HG03175 (cell line): ENCODE data around the gene ANKRD34A.
"Not testable (repeated sequence)": the region's sequence is repeated elsewhere in the genome, so short reads cannot be mapped to it uniquely, and the experiment has no call there.

ENCODE experiments used
- ATAC-seq: cut with Tn5 transposase; IDR thresholded peaks from one replicate; pipeline ENCODE4 v1.9.1; 2021; ENCODE audit warnings: mild to moderate bottlenecking, moderate library complexity; ENCODE audit not compliant: unreplicated experiment

ANKRD34A gene

DNA sequence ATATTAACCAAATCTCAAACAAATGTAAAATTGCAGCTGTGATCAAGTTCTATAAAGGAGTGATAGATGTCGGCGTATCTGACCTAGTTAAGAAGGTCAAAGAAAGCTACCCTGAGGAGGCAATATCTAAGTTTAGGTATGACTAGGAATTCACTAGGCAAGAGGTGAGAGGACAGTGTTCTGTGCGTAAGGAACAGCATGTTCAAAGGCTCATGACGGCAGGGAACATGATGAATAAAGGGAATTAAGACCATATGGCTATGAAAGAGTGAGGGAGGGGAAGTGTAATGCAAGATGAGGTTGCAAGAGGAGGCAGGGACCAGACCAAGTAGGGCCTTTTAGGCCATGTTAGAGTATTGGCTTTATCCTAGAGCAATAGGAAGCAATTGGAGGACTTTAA lies 15.2 kb downstream of the ANKRD34A start:
- ATAC-seq, result no peak

DNA sequence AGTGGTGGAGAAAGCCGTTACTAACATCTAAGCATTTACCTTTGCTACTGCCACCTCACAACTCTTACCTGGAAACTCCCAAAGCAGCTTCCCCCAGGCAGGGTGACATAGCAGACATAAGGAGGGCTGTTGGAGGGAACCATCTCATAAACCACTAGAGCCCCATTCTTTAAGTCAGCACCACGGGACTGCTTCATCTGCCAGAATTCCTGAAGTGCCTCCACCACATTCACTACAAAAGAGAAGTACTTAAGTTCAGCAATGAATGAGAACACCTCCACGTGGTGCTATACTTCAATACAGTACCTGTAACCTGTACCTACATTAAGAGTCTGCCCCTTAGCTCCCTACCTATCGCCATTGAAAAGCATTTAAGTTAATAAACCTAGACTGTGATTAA lies 16.8 kb downstream of the ANKRD34A start:
- no peak for ATAC-seq

DNA sequence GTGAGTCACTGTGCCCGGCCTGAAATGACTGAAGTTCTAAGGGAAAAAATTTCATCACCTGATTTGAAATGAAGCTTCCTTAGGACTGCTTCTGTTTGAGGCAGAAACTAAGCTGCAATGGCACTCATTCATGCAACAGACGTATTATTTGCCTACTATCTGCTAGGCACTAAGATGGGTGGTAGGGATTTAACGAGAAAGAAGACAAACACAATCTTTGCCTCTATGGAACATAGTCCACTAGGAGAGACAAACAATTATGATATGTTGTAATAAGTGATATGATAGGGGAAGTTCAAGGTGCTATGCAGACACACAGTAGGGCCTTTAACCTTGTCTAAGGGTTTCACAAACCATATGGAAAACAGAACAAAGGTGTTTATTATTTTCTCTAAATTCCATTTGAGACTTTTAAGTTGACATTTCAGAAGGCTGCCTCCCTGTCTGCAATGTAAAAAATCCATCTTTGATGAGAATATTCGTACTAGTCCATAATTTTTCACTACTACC lies 17.8 kb downstream of the ANKRD34A start:
- no peak for ATAC-seq

DNA sequence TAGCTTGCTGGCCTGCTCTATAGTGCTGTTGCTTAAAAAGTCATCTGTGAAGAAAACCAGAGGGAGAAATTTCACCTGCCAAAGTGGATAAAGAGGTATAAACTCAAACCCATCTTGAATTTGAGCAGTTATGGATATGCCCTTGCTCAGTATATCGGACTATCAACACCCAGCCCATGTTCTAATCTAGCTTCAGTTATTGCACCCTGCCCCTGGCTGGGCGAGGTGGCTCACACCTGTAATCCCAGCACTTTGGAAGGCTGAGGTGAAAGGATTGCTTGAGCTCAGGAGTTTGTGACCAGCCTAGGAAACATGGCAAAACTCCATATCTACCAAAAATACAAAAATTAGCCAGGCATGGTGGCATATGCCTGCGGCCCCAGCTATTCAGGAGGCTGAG lies 19.8 kb downstream of the ANKRD34A start:
- ATAC-seq, result no peak

DNA sequence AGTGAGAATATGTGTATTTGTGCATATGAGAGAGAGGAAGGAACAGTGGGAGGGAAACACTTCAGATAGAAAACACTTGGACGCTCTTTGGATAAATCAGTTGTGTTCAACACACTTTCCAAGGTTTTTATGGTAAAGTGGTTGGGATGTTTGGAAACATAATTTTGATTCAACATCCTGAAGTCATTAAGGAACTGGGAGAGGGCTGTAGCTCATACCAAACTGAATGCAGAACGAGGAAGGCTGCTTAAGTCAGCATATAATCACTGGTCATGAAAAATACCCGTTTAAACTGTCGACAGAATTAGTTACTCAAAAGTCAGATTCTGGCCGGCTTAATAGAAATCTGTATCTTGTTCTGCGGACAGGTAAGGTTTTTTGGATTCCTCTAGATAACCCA lies 21.5 kb downstream of the ANKRD34A start:
- ATAC-seq, result no peak

DNA sequence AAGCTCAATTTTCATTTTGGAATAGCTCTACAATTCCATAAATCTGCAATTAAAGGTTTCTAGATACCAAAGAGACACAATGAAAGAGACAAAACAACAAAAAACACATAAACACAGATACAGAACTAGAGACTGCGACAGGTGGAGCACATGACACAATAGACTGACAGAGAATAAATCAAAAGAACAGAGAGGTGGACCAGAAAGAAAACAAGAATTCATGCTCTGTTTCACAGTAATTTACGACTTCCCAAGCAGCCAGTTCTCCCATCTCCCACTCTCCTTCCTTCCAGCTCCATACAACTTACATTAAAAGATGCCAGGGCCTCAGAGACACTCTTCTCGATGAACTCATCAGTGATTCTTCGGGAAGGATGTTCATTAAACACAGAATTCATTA lies 22.0 kb downstream of the ANKRD34A start:
- no peak for ATAC-seq

DNA sequence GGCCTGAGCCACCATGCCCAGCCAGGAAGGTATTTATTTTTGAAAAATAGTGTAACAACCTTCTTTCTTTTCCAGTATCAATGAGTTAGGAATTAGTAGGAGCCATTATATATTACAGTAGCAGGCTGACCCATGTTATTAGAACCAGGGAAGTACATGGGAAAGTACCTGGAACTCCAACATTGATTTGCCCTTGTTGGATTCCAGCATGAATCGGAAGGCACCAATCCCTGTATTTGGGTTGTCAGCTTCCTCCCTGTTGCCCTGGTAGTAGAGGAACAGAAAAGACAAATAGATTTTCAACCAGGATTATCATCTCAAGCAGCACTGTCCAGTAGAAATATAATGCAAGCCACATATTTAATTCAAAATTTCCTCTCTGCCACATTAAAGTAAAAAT lies 26.9 kb downstream of the ANKRD34A start:
- no peak for ATAC-seq

DNA sequence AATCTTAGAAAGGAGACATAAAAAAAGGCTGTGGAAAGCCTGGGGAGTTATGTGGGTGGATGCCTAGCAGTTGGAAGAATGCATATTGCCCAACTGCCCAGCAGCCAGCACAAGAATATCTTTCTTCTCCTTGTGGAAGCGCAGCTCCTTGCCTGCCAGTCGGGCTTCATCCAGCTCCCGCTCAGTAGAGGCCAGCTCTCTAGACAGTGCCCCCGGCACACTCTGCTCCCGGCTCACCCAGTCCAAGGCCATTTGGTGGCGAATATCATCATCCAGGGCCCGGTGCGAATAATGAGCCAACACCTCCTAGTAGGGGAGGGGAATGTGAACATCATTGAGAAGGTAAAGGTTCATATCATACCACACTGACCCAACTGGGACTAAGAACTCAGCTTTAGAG lies 28.1 kb downstream of the ANKRD34A start:
- ATAC-seq, result no peak

DNA sequence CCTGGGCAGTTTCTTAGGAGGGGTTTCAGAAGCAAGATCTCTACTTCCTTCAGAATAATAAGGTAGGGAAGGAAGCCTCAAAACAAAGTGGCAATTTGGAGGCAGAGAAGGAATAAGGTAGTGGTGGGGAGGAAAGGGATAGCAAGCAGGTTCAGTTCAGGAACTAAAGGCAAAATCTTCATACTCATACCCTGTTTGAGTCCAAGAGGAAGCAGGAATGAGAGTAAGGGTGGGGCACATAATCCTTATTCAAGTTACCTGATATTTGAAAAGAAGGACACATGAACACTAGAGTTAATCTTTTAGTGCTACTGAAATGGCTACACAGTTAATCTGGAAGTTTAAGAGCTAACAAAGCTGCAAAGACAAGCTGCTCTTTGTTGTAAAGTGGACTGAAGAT lies 28.7 kb downstream of the ANKRD34A start:
- no peak for ATAC-seq

DNA sequence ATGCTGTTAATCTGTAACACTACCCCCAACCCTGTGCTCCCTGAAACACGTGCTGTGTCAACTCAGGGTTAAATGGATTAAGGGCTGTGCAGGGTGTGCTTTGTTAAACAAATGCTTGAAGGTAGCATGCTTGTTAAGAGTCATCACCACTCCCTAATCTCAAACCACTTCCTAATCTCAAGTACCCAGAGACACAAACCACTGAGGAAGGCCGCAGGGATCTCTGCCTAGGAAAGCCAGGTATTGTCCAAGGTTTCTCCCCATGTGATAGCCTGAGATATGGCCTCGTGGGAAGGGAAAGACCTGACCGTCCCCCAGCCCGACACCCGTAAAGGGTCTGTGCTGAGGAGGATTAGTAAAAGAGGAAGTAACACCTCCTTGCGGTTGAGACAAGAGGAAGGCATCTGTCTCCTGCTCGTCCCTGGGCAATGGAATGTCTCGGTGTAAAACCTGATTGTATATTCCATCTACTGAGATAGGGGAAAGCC lies 31.8 kb downstream of the ANKRD34A start:
- not testable (repeated sequence) for ATAC-seq

DNA sequence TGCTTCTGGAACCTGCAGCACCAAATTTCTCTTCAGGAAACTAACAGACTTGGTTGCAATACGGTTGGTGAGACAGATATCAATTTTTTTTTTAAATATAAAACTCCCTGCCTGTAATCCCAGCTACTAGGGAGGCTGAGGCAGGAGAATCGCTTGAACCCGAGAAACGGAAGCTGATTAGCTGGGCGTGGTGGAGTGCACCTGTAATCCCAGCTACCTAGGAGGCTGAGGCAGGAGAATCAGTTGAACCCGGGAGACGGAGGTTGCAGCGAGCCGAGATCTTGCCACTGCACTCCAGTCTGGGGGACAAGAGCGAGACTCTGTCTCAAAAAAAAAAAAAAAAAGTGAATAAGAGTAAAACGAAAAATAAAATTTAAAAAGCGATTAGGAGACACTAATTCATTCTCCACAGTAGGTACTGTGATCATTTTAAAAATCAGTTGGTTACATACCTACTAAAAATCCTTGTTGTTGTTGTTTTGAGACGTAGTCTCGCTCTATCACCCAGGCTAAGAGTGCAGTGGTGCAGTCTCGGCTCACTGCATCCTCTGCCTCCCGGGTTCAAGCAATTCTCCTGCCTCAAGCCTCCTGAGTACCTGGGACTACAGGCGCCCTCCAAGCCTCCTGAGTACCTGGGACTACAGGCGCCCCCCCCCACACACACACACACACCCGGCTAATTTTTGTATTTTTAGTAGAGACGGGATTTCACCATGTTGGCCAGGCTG lies 36.3 kb downstream of the ANKRD34A start:
- no peak for ATAC-seq

DNA sequence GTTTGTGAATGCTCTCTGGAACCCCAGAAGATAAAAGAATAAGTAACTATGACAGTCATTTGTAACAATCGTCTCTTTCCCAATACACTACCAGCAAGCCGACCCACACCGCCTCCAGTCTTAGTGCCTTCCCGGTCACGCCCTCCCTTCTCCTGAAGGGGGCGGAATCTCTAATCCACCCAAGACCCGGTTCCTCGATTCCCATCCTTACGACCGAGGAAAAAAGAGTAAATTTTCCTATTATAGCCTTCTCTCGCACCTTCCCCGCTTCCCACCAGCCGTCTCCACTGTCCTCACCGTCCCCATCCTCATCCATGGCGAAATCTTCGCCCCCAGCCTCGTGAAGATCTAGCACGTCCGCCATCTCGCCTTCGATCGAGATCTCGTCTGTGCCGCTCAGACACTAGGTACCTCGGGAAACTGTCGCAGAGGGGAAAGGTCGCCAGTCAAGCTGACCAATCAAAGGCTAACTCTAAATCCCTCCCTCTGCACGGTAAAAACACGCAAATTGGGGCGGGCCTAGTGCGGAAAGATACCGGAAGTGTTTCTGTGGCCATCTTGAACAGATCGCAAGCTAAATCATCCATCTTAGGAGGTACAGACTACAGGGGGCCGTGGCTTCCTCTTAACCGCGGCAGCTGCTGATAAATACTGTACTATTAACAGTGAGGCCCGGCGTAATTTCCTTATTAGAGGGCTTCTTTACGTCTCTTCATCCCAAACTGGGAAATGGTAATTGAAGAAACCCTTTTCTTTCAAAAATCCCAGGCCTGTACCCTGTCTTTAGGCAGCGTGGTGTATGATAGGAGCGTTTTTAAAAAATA lies 37.1 kb downstream of the ANKRD34A start, which contains the start of gene RBM8A:
Gene RBM8A, minus strand, starts transcription at position 422 of the 824 bp plus-strand sequence. Its CDS starts 58 bp downstream, at position 364.
- ATAC-seq, result peak; percentile 93

DNA sequence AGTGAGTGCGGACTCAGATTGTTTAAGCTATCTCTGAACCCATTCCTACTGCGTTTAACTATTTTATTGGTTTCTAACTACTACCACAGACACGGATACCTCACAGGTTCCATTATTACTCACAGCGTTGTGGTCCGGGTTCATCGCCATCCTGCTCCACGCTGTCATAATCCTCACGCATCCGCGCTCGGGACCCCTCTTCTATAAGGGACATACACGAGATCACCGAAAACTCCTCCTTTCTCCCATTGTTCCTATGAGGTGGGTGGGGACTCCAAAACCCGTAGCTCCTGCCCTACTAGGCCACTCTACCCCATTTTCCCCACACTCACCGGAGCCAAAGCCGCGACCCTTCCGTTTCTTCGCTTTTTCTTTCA lies 37.7 kb downstream of the ANKRD34A start:
- ATAC-seq, result peak; percentile 7

DNA sequence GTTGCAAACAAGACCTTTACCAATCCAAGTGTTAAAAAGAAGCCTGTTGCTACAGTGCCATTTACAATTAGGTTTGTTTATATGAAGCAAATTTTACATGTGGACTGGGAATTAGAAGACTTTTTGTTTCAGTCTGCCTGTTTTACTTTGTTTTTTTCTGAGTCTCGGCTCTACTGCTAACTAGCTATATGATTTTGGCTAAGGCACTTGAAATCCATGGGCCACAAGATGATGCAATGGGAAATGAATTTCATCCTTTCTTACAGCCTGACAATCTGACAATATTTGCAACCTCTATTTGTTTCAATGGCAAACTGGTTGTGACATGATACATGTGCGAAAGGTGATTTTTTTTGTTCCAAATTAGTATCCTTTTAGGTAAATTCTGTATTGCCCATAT lies 42.1 kb downstream of the ANKRD34A start:
- ATAC-seq, result no peak

DNA sequence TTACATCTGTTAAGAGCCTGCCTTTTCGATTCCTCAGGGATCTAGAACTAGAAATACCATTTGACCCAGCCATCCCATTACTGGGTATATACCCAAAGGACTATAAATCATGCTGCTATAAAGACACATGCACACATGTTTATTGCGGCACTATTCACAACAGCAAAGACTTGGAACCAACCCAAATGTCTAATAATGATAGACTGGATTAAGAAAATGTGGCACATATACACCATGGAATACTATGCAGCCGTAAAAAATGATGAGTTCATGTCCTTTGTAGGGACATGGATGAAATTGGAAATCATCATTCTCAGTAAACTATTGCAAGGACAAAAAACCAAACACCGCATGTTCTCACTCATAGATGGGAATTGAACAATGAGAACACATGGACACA lies 44.1 kb downstream of the ANKRD34A start:
- ATAC-seq, result not testable (repeated sequence)

DNA sequence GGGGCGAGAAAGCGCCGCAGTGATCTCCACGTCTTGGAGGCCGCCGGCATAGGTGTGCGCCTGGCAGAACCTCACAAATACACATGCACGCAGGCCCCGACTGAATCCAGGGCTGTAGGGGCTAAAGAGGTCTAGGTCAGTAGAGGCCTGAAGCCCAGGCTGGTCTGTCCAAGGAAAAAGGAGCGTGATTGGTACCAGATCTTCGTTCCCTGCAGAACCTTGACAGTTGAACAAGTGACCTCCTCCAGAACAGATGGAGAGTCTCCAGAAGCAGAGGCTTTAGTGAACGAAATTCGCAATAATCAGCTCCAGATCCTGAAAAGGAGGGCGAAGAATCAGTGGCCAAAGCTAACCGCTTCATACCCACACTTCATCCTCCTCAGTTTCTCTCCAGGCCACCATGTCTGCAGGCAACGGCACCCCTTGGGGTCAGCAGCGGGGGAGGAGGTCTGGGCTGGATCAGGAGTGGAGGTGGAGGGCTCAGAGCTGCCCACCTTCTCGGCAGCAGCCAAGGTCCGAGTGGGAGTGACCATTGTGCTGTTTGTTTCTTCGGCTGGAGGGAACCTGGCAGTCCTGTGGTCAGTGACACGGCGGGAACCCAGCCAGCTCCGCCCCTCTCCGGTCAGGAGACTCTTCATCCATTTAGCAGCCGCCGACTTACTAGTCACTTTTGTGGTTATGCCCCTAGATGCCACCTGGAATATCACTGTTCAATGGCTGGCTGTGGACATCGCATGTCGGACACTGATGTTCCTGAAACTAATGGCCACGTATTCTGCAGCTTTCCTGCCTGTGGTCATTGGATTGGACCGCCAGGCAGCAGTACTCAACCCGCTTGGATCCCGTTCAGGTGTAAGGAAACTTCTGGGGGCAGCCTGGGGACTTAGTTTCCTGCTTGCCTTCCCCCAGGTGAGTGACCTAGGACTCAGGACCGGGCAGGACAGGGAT lies 45.1 kb downstream of the ANKRD34A start:
- peak; percentile 89 for ATAC-seq

DNA sequence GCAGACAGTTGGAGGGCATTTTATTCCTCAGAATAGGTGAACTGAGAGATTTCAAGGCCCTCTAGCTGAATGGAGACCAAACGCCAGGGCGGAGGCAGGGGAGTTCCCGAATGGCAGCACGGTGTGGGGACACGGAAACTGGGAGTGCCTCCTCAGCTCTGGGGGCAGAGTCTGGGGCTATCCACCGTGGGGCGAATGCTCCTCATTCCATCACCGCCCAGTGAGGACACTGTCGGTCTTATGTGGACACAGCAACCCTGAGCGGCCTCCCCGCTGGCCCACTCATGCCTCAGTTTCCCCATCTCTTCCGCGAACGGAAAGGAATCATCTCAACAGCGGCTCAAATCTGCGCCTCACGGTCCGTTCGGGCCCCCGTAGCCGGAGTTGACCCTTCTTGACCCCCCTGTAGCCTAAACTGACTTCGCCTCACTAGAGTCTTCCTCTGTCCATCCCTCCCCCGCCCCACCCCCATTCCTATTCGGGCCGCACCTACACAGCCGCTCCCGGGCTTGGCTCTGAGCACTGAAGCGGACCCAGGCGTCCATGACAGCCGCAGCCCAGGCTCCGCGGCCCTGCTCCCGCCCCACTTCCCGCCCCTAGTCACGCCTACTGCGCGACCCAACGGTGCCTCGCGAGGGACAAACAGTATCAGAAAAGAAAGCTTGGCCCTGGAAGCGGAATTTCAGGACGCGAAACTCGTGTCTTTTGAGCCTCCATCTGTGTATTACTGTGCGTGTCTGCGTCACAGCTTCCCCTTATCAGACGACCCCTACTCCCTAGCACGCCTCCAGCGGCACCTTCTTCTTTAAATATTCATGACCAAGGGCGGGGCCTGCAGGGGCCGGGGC lies 46.0 kb downstream of the ANKRD34A start, which contains the start of gene PEX11B:
Gene PEX11B, minus strand, starts transcription at position 574 of the 848 bp plus-strand sequence. Its CDS starts 29 bp downstream, at position 545.
- ATAC-seq, result peak; percentile 84

DNA sequence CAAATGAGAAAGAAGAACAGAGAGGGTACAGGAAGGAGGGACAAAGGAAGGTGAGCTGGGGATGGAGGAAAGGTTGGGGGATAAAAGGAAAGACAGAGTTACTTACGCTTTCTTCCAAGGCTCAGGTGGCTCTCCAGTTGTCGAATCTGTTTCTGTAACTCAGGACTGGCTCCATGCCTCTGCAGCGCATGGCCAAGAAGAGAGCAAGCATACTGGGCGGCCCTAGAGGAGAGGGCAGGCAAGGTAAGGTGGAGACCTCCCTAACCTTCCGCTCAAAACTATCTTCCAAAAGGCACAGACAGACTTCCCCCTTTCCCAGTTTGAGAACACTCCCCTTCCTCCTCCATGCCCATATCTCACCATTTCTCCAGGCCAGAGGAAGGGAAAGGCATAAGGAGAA lies 46.8 kb downstream of the ANKRD34A start:
- no peak for ATAC-seq

DNA sequence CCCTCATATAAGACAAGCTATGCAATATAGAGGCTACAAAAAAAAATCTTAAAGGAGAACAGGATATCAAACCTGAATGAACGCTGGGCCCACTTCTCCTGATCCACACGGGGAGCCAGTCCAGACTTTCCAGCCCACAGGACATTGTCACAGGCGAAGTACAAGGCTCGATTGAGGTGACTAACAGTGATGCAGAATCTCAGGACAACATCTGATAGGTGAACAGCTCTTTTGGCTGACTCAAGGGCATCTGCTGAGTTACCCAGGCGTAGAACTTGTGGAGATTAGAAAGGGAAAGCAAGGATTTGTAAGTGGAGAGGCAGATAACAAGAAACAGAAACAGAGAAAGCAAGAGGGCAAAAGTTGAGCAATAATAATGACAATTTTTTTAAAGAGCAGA lies 47.6 kb downstream of the ANKRD34A start:
- ATAC-seq, result no peak
